Amniotic stem cell (primary cell): ENCODE measurements around the gene CHRNA4.
"Not testable (repeated sequence)": the region's sequence is repeated elsewhere in the genome, so short reads cannot be mapped to it uniquely, and the experiment has no call there.

Experiments used
- DNase-seq: peaks from one replicate; lab custom pipeline; 2025; lab: John Stamatoyannopoulos, UW

CHRNA4 gene

DNA sequence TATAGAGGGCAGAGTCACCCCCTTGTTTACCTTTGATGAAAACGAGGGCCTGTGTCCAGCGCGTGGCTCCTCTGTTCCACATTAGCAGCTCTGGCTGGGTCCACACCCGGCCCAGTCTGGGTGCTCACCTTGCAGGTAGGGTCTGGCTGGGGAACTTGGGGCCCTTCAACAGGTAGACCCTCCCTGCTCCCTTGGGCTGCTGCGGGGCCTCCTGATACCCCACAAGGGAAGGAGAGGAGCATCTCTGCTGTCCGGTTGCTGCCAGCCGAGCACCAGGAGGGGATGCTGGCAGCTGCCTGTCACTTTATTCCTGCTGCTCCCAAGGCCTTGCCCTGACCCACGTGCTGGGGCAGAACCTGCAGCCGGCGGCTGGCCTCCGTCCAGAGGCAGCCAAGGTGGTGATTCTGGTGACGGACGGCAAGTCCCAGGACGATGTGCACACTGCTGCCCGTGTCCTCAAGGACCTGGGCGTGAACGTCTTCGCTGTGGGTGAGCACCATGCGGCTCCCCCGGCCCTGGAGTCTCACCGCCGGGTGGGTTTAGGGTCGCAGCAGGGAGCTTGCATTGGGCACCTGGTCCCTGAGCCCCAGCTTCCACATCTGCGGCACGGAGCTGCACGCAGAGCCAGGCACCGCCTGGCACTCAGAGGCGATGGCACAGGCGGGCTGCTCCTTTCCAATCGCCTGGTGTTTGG lies 52.8 kb downstream of the CHRNA4 start:
- no peak for DNase-seq

DNA sequence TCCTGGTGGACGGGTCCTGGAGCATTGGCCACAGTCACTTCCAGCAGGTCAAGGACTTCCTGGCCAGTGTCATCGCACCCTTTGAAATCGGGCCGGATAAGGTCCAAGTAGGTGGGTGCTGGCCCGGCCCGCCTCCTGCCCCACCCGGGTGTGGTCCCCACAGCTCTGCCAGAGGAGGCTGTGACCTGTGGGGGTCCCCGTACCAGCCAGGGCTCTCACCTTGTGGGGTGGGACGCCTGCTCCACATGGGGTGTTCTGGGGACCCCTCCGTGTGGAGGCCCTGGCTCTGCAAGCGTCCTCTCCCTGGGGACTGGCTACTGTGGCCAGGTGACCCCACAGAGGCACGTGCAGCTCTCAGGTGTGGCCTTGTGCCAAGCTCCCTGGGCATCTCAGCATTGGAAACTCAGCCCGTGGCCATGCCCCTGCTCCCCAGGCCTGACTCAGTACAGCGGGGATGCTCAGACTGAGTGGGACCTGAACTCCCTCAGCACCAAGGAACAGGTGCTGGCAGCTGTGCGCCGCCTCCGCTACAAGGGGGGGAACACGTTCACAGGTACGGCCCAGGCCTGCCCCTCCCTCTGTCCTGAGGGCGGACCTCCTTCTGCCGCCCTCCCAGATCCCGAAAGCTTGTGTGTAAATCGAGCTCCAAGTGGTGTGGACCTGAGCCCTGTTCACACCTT lies 53.5 kb downstream of the CHRNA4 start:
- no peak for DNase-seq

DNA sequence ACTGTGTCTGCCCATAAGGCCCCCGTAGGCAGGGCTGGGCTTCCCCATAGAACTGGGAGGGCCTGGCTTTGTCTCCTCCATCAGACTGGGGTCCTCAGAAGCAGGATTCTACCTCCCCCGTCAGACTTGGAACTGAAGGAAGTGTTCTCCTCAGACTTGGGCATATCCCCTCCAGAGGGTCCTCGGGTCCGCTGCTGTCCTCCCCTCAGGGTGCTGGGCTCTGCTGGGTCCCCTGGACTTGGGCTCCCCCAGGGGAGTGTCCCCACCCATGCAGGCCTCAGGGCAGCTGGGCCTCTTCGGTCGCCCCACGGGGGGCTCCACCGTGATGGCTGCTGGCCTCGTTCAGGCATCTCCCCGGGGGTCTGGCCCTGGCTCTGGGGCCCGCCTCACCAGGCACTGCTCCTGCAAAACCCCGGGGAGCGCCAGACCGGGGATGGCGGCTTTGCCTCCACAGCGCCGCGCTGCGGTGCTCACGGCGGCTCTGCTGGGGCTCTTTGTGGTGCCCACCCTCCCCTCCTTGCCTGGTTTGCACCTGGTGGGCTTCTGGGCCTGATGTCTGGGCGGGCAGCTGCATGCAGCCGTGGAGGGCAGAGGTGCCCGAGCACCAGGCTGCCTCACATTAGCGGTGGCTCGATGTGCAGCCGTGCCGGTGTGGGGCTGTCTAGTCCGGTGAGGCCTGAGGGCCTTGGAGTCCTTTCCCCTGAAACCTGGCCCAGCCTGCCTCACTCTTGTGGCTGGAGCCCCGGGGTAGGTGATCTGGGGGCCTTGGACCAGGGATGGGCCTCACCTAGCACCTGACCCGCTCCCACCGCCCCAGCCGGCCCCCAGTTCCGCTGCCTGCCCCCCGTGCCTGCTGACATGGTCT lies 54.2 kb downstream of the CHRNA4 start:
- DNase-seq: no peak

DNA sequence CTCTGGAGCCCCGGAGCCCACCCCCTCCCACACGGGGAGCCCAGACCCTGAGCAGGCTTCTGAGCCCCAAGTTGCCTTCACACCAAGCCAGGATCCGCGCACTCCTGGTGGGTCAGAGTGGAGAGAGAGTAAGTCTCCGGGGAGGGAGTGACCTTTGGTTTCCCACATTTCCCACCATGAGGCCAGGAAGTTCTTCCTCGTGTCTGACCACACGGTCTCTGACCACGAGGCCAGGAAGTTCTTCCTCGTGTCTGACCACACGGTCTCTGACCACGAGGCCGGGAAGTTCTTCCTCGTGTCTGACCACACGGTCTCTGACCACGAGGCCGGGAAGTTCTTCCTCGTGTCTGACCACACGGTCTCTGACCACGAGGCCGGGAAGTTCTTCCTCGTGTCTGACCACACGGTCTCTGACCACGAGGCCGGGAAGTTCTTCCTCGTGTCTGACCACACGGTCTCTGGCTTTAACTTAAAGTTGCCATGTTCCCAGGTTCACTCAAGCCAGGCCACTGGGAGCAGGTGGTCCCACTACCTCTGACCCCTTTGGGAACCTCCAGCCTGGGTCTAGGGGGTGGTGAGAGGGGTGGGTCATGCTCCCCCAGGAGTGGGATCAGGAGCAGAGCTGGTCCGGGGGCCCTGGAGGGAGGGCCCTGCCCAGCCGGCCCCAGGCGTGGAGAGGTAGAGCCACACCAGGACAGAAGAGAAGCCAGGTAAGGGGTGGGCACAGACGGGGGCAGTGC lies 55.0 kb downstream of the CHRNA4 start:
- not testable (repeated sequence) for DNase-seq

DNA sequence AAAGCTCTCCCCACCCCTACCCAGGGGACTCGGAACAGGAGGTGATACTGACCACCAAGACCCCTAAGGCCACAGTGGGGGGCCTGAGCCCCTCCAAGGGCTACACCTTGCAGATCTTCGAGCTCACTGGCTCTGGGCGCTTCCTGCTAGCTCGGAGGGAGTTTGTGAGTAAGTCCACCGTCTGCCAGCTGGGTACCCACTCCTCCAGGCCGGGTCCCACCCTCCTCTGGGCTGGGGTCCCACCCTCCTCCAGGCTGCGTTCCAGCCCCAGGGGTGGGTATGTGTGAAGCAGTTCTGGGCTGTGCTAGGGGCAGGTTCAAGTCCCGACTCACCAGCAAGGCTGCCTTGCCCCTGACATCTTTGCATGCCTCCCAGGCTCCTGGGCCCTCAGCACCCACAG lies 55.8 kb downstream of the CHRNA4 start:
- DNase-seq: no peak

DNA sequence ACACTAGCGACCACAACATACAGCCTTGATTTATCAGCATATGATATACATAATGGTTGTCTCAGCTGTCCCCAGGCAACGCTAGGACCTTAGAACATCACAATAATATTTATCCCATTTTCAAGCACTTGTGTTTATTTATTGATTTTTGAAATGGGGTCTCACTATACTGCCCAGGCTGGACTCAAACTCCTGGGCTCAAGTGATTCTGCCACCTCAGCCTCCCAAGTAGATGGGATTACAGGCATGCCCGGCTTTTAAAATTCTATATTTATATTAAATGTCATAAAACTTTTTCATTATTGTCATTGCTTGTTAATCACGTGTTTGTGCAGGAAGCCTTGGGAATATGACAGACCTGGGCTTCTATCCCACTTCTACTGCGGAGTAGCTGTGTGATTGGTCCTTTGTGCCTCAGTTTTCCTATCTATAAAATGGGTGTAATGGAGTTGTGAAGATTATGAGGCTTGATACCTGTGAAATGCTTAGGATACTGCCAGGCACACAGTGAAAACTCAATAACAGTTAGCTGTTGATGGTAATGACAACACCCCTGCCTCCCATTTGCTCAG lies 58.0 kb downstream of the CHRNA4 start:
- no peak for DNase-seq

DNA sequence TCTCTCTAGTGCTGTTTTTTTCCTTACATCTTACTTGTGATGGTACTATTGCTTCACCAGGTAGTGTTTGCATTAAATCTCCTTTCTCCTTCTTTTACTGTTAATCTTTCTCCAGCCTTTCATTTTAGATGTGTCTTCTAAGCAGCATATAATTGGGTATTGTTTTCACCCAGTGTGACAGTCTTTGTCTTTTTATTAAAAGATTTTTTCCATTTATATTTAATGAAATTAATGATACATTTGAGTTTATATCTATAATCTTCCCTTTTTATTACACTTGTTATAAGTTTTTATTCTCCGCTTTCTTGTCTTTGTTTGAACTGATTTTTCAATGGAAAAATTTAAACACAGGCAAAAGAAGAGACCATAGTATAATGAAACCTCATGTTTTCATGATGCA lies 59.5 kb downstream of the CHRNA4 start:
- DNase-seq: no peak

DNA sequence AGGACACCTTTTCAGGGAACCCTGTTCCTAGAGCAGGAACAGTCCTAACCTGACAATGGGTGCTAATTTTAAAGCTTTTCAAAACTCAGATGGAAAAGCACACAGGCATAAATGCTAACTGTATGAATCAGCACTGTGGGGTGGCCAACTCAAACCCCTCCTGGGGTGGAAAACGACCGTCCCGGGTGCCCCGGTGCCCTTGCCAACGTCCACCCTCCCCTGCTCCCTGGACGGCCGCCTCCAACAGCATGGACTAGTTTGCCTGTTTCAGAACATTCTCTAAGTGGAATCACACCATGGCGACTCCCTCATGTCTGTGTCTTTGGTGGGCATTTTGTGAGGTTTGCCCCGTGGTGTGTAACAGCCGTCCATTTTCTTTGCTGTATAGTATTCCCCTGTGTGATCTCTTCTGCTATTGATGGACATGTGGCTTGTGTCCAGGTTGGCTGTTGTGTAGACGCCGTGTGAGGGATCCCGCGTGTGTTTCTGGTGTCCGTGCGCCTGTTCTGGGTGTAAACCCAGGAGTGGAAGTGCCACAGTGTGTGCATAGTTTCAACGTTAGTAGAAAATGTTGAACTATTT lies 62.3 kb downstream of the CHRNA4 start:
- DNase-seq: no peak

DNA sequence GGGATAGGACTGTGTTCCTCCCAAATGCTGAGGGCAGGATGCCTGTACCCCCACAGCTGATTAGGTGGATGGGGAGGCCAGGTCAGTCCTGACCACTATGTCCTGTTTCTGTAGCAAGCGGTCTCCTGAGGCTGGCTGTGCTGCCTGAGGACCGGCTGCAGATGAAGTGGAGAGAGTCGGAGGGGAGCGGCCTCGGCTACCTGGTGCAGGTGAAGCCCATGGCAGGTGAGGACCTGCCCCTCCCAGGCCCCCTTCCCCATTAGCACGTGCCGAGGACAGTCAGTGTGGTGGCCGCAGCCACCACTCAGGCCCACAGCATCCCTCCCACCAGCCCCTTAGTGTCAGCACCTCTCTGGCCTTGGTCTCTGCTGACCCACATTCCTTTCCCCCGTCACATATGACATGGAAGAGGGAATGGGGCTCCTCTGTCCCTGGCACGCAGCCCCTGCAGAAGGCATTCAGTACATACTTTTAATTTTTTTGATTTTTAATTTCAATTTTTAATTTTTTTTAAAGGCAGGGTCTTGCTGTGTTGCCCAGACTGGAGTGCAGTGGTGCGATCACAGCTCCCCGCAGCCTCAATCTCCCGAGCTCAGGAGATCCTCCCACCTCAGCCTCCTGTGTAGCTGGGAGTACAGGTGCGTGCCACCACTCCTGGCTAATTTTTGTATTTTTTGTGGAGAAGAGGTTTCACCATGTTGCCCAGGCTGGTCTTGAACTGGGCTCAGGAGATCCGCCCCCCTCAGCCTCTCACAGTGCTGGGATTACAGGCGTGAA lies 63.2 kb downstream of the CHRNA4 start:
- no peak for DNase-seq

DNA sequence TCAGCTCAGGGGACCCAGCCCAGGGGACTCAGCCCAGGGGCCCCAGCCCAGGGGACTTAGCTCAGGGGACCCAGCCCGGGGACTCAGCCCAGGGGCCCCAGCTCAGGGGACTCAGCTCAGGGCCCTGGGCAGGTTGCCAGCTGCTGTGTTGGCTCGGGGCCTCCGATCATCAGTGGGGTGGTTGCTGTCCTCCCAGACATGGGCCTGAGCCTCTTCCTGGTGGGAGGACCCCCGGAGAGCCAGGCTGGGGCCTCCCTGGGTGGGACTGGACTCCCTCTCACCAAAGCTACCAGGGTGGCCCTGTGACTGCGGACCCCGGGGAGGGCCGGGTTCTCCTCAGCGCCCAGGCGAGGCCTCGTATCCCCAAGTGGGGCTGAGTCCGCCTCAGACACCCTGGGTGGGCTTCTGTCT lies 63.8 kb downstream of the CHRNA4 start:
- no peak for DNase-seq

DNA sequence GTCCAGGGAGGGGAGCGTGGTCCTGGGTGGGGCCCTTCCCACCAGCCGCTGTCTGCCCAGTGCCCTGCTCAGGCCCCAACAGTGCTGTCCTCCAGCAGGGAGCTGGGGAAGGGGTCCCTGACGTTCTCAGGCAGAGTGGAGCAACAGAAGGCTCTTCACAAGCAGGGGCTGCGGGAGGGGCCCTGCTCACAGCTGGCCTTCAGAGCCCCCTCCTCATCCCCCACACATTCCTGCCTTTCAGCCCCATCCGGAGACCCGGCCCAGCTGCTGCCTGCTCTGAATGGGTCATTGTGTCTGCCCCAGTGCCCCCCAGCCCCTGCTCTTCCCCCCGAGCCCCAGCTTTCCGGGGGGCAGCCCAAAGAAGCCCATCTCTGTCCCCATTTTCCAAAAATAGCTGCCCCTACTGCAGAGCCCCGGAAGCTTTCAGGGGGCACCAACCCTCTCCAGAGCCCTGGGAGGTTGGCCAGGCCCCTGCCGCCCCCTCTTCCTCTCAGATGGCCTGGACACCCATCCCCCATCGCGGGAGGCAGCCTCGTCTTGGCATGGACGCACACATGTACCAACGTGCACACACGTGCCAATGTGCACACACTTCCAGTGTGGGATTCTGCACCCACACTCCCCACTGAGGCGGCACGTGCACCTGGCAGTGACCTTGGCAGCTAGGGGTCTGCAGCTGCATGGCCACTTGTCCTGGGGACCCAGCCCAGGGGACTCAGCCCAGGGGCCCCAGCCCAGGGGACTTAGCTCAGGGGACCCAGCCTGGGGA lies 64.4 kb downstream of the CHRNA4 start:
- no peak for DNase-seq

DNA sequence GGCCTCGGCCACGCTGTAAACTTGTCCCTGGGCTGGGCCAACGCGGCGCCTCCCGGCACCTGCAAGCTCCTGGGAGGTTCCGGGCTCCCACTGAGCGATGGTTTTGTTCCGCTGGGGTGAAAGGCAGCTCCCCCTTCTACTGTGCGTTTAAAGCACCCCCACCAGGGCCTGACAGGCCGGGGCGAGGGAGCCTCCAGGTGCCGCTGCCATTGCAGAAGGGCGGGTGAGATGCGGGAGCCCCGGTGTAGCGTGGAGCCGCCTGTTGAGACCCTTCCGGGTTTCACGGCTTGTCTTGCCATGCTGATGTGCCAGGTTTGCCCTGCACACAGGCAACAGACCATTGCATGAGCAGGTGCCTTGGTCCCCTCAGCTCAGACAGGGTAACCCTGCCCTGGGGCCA lies 65.3 kb downstream of the CHRNA4 start:
- DNase-seq: no peak

DNA sequence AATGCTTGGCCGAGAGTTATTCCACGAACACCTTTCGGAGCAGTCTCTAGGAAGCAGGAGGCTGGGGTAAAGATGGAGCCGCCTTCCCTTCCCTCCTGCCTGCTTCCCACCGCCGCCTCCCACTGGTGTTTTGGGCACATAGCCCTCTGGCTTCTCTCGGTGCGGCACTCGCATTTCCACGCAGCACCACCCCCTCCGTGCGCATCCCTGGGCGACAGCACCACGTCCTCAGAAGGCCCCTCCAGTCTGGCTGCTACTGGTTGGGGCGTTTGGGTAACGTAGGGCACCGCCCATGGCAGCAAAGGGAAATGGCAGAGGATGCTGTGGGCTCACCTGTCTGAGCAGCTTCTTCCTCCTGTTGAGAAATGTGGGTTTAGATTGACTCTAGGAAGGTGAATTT lies 65.7 kb downstream of the CHRNA4 start:
- no peak for DNase-seq

DNA sequence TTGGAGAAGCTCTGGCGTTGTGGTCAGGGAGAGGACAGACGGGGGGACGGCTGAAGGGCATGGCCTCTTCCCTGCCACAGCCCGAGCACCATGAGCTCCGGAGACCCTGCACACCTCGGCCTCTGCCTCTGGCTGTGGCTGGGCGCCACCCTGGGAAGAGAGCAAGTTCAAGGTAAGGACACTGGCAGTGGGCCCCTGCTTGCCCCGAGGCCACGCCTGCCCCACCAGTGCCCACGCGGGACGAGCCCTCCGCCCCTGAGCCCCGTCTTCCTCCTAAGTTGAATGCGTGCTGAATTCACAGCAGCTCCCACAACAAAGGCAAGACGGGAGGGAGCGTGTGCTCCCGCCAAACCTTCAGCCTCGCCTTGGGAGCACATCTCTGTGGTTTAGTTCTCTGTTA lies 66.1 kb downstream of the CHRNA4 start:
- DNase-seq: no peak

DNA sequence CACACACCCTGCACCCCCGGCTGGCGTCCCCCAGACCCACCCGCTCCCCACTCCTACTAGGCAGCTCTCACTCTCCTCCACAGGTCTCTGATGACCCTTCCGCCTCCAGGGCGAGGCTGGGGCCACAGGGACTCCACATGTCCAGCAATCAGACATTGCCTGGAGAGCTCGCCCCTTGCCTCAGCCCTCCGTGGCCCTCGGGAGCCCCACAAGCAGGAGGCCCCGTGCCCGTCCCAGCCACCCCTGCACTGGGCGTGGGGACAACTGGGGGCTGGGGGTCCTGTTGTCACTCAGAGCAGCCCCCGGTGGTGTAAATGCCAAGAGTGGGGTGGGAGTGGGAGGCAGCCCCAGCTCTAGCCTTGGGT lies 66.6 kb downstream of the CHRNA4 start:
- DNase-seq: no peak

DNA sequence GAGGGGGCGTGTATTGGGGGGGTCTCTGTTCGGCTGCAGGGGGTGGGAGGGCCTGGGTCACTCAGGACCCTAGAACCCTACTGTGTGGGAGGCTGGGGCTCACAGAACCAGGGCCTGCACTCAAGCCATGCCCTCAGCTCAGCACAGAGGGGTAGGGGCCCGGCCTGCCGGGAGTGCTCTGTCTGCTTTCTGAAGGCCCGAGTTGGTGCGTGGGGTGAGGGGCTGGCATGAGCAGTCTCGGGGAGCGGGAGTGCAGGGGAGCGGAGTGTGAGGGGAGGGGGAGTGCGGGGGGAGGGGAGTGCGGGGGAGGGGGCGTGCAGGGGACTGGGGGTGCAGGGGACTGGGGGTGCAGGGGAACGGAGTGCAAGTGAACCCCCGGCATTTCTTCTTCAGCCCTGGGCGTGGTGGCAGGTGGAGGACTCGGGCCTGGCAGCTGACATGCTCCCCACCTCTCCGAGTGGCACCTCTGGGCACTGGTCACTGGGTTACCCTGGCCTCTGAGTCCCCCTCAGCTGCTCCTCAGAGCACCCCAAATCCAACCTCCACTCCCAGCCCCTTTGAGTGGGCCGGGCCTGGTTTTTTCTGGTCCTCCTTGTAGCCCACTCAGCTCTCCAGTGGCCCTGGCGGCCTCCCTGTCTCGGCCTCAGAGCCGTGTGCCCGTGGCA lies 67.1 kb downstream of the CHRNA4 start:
- no peak for DNase-seq

DNA sequence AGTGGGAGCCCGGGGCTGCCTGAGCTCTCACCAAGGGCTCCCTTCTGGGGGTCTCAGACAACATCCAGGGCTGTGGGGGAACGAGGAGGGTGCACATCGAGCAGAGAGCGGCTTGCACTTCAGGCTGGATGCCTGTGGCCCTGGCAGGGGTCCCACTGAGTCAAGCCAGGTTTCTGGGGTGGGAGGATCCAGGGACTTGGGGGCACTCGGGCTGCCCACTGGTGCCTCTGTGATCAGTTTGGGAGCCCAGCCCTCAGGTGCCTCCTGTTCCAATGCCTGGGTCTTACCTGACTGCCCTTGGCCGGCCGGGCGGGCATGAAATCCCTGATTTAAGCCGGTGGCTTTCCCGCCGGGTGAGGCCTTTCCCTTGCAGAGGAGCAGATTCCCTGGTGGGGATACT lies 67.7 kb downstream of the CHRNA4 start:
- DNase-seq: no peak
